Tibial nerve (tissue), 4 donors: ENCODE results near the gene FCRLA. TPM values are rescaled to one million over a fixed set of nuclear protein-coding genes. Genes with fewer than 3 reads are reported as not detected.

ENCODE experiments used
- DNase-seq, 2 donors: peaks; one replicate each; pipeline ENCODE4 v3.0.0-alpha.2; 2019; ENCODE audit warnings: low spot score in 2 of 2
- H3K27ac ChIP-seq, 4 donors: fragments of 200-600 bp; sonication (generic) in 3 of 4; one replicate each; pipeline ENCODE4 v1.5.1; 2017 to 2019; ENCODE audit warnings: mild to moderate bottlenecking in 1 of 4
- H3K27me3 ChIP-seq, 2 donors: fragments of 200-600 bp; sonication (generic) in 1 of 2; one replicate each; pipeline versions ENCODE4 v1.5.1 to v1.6.0; 2017 to 2019
- H3K36me3 ChIP-seq, 3 donors: fragments of 200-600 bp; sonication (generic); one replicate each; pipeline ENCODE4 v1.5.1; 2018 to 2019
- H3K4me1 ChIP-seq, 4 donors: fragments of 200-600 bp; sonication (generic) in 3 of 4; one replicate each; pipeline ENCODE4 v1.5.1; 2017 to 2019
- H3K4me3 ChIP-seq, 4 donors: fragments of 200-600 bp; sonication (generic) in 3 of 4; one replicate each; pipeline ENCODE4 v1.5.1; 2017 to 2019; ENCODE audit warnings: mild to moderate bottlenecking in 1 of 4, moderate library complexity in 1 of 4
- H3K9me3 ChIP-seq, 4 donors: fragments of 200-600 bp; sonication (generic) in 3 of 4; one replicate each; pipeline ENCODE4 v1.5.1; 2017 to 2019
- CTCF ChIP-seq, 5 experiments: fragments of 200-600 bp in 3 of 5; fragments of 450-650 bp in 2 of 5; sonication (generic) in 3 of 5; IDR thresholded peaks; one replicate each; pipeline ENCODE4 v1.5.1; 2016 to 2019; ENCODE audit warnings: antibody characterized with exemption in 5 of 5, mild to moderate bottlenecking in 3 of 5, moderate library complexity in 2 of 5
- EP300 ChIP-seq, 2 donors: sonication (generic); formaldehyde crosslinking; IDR thresholded peaks; one replicate each; pipeline ENCODE4 v1.6.1; 2017; ENCODE audit warnings: antibody characterized with exemption in 2 of 2, mild to moderate bottlenecking in 1 of 2
- POLR2A ChIP-seq, 2 donors: fragments of 450-650 bp; IDR thresholded peaks; one replicate each; pipeline ENCODE4 v1.6.1; 2017; ENCODE audit warnings: antibody characterized with exemption in 2 of 2, mild to moderate bottlenecking in 2 of 2, moderate library complexity in 2 of 2
- WGBS, 2 donors: methylation state at CpG; one replicate each; pipeline ENCODE4 v1.1.5; 2018; 5-methylcytosine and 5-hydroxymethylcytosine counted together
- total RNA-seq, 4 donors: library from RNA; depleted of rRNA; stranded (reverse); fragments of >200 nt; gene quantifications; one replicate each; pipeline ENCODE4 v1.1.0, GENCODE V29; 2016

FCRLA gene
- total RNA-seq, 4 donors from 2014 or later = 0.60 to 2.1 (median 1.1) TPM; not detected in 1

- Histone ChIP-seq H3K36me3 (no peaks in the 10 kb centered on the region), H3K27ac (no peak overlapping the region), H3K27me3 (peaks cover 0 to 4% of the 10 kb centered on the region in 2 donors), H3K4me1 (peaks cover 0 to 2% (median under 1%) of the 10 kb centered on the region in 4 donors), H3K4me3 (no peak overlapping the region), H3K9me3 (no peaks in the 10 kb centered on the region)
- TF ChIP-seq POLR2A (IDR thresholded peaks at IDR 0.05) = no peak
- no peak for TF ChIP-seq CTCF (IDR thresholded peaks at IDR 0.05)
- no peak for TF ChIP-seq EP300 (IDR thresholded peaks at IDR 0.05)
- no peak for DNase-seq
- WGBS, 2 donors = 89 to 96% methylated on average over 1 of the region's 1 CpG
Observed at GRCh38 chr1:161720422-161720821, 13.4 kb downstream of the FCRLA start.

- TF ChIP-seq POLR2A (IDR thresholded peaks at IDR 0.05) (no peak), CTCF (IDR thresholded peaks at IDR 0.05) (no peak), EP300 (IDR thresholded peaks at IDR 0.05) (no peak)
- H3K4me1 ChIP-seq = peaks cover 0 to 7% (median 3%) of the 10 kb centered on the region in 4 donors
- no peak within 1 kb of the TSS for H3K4me3 ChIP-seq
- peaks cover 0 to 1% of the 10 kb centered on the region in 2 donors for H3K27me3 ChIP-seq
- H3K27ac ChIP-seq = no peak within 1 kb of the TSS
- H3K36me3 ChIP-seq = no peaks in the 10 kb centered on the region
- WGBS, 2 donors = 48 to 59% methylated on average over 4 of the region's 4 CpGs
- no peak for DNase-seq
- H3K9me3 ChIP-seq = no peaks in the 10 kb centered on the region
Observed at GRCh38 chr1:161720956-161721737, 14.1 kb downstream of the FCRLA start, which contains the start of gene FCRLB. Gene FCRLB, plus strand, starts transcription at chr1:161721544. Its CDS starts 1,129 bp downstream, at chr1:161722673.

GRCh38 chr1:161721738-161722343, 14.8 kb downstream of the FCRLA start:
- H3K4me3 ChIP-seq = no peak overlapping the region
- peaks cover 0 to 7% (median 3%) of the 10 kb centered on the region in 4 donors for H3K4me1 ChIP-seq
- no peak for DNase-seq
- TF ChIP-seq CTCF (IDR thresholded peaks at IDR 0.05) (no peak), POLR2A (IDR thresholded peaks at IDR 0.05) (no peak), EP300 (IDR thresholded peaks at IDR 0.05) (no peak)
- no peak overlapping the region for H3K27ac ChIP-seq
- WGBS, 2 donors = 59 to 71% methylated on average over 8 of the region's 8 CpGs
- H3K27me3 ChIP-seq = no peaks in the 10 kb centered on the region
- no peaks in the 10 kb centered on the region for H3K9me3 ChIP-seq
- H3K36me3 ChIP-seq = no peaks in the 10 kb centered on the region

- Histone ChIP-seq H3K36me3 (no peaks in the 10 kb centered on the region), H3K4me3 (no peak overlapping the region), H3K4me1 (peaks cover 0 to 7% (median 3%) of the 10 kb centered on the region in 4 donors), H3K27me3 (no peaks in the 10 kb centered on the region), H3K9me3 (no peaks in the 10 kb centered on the region), H3K27ac (no peak overlapping the region)
- 82 to 95% methylated on average over 1 of the region's 1 CpG for WGBS, 2 donors
- TF ChIP-seq EP300 (IDR thresholded peaks at IDR 0.05) (no peak), CTCF (IDR thresholded peaks at IDR 0.05) (no peak), POLR2A (IDR thresholded peaks at IDR 0.05) (no peak)
- no peak for DNase-seq
Observed at GRCh38 chr1:161722406-161722805, 15.4 kb downstream of the FCRLA start.
